ENCODE data around the gene CEP19. TPM values are rescaled to one million over a fixed set of nuclear protein-coding genes. Genes with fewer than 3 reads are reported as not detected.

CEP19 gene
- total RNA-seq, 4 donors from 2014 or later = 0.26 to 0.68 (median 0.49) TPM

DNA sequence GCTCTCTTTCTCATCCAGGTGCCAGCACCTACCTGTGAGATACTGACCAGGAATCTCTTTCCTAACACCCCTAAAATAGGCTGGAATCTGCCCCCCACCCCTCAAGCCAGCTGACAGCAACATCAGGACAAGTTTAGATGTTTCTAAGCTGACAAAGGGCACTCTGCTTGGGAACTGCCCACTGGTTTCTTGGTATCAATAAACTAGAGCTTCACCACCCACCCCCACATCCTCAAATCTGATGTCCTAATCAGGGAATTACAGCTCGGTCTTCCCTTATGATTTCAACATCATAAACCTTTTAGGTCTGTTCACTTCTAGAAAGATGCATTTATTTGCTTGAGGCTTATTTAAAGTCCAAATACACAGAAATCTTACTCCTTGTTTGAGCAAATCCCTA lies 34.7 kb downstream of the CEP19 start:
- 74% methylated on average over 1 of the region's 1 CpG for WGBS
- Histone ChIP-seq H3K9me3 (no peaks in the 10 kb centered on the region), H3K4me1 (no peaks in the 10 kb centered on the region), H3K4me3 (no peak overlapping the region), H3K27ac (no peak overlapping the region), H3K27me3 (peaks cover 4% of the 10 kb centered on the region), H3K36me3 (no peaks in the 10 kb centered on the region)
- DNase-seq (ENCODE audit: low spot score in 2 of 2) = no peak
- no peak for TF ChIP-seq POLR2A (IDR thresholded peaks at IDR 0.05)
- no peak for TF ChIP-seq POLR2AphosphoS5 (IDR thresholded peaks at IDR 0.05)
- TF ChIP-seq, protein P1, sequence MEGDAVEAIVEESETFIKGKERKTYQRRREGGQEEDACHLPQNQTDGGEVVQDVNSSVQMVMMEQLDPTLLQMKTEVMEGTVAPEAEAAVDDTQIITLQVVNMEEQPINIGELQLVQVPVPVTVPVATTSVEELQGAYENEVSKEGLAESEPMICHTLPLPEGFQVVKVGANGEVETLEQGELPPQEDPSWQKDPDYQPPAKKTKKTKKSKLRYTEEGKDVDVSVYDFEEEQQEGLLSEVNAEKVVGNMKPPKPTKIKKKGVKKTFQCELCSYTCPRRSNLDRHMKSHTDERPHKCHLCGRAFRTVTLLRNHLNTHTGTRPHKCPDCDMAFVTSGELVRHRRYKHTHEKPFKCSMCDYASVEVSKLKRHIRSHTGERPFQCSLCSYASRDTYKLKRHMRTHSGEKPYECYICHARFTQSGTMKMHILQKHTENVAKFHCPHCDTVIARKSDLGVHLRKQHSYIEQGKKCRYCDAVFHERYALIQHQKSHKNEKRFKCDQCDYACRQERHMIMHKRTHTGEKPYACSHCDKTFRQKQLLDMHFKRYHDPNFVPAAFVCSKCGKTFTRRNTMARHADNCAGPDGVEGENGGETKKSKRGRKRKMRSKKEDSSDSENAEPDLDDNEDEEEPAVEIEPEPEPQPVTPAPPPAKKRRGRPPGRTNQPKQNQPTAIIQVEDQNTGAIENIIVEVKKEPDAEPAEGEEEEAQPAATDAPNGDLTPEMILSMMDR (IDR thresholded peaks at IDR 0.05) = no peak
- no peak for TF ChIP-seq EP300 (IDR thresholded peaks at IDR 0.05)

DNA sequence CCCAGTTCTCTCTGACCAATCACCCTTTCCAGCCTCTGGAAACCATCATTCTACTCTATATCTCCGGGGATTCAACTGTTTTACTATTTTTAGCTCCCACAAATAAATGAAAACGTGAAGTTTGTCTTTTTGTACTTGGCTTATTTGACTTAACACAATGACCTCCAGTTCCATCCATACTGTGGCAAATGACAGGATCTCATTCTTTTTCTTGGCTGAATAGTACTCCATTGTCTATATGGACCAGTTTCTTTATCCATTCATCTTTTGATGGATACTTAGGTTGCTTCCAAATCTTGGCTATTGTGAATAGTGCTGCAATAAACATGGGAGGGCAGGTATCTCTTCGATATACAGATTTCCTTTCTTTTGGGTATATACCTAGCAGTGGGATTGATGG lies 38.4 kb downstream of the CEP19 start:
- 84% methylated on average over 3 of the region's 3 CpGs for WGBS

DNA sequence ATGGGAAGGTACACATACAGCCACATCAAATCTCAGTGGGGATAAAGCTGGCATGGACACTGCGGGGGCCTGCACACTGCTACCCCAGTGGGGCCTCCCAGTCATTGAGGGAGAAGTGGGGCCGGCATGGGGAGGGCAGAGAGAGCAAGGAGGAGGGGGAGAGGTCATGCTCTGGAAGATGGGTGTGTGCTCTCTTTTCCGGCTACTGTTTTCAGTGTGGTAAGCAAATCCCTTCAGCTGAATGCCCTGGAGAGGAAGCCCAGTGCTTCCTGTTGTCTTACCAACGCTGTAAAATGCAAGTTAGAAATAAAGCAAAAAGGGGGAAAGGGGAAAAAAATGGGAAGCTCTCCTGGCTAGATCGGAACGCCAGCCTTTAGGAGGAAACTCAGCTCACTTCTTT lies 41.7 kb downstream of the CEP19 start:
- H3K27ac ChIP-seq = no peak overlapping the region
- TF ChIP-seq EP300 (IDR thresholded peaks at IDR 0.05) = no peak
- no peak for TF ChIP-seq POLR2A (IDR thresholded peaks at IDR 0.05)
- no peak for TF ChIP-seq POLR2AphosphoS5 (IDR thresholded peaks at IDR 0.05)
- TF ChIP-seq, protein P1 (IDR thresholded peaks at IDR 0.05) = no peak

More for the DNA sequence above, 38.4 kb downstream of the CEP19 start:
- Histone ChIP-seq H3K9me3 (no peaks in the 10 kb centered on the region), H3K4me1 (no peaks in the 10 kb centered on the region), H3K4me3 (no peak overlapping the region), H3K36me3 (no peaks in the 10 kb centered on the region), H3K27me3 (peaks cover 4% of the 10 kb centered on the region), H3K27ac (no peak overlapping the region)
- no peak for TF ChIP-seq POLR2AphosphoS5 (IDR thresholded peaks at IDR 0.05)
- no peak for TF ChIP-seq POLR2A (IDR thresholded peaks at IDR 0.05)
- DNase-seq (ENCODE audit: low spot score in 2 of 2) = no peak

DNA sequence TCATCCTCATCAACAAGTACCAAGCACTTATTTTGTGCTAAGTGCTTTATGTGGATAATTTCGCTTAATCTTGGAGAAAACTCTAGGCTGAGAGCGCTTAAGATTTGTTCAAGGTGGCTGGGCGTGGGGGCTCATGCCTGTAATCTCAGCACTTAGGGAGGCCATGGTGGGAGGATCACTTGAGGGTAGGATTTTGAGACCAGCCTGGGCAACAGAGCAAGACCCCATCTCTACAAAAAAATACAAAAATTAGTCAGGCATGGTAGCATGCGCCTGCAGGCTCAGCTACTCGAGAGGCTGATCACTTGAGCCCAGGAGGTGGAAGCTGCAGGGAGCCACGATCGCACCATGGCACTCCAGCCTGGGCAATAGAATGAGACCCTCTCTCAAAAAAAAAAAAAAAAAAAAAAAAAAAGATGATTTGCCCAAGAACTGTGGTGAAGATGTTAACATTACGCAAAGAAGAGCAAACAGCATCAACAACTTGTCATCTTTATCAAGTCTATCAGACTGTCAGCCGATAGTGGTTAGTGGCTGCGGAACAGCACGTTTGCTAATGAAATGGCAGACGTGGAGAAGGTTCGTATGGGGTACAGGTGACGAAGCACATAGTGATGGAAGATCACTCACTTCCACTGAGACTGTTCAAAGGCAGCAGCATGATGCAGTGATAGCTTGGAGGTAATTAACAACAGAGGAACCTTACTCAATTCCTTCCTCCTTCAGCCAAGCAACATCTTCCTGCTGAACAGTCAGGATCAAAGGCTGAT lies 44.8 kb downstream of the CEP19 start:
- WGBS = 80% methylated on average over 14 of the region's 14 CpGs
- no peak for DNase-seq (ENCODE audit: low spot score in 2 of 2)
- no peaks in the 10 kb centered on the region for H3K36me3 ChIP-seq
- no peaks in the 10 kb centered on the region for H3K9me3 ChIP-seq
- H3K4me1 ChIP-seq = no peaks in the 10 kb centered on the region
- no peaks in the 10 kb centered on the region for H3K27me3 ChIP-seq
- TF ChIP-seq, protein P1 (IDR thresholded peaks at IDR 0.05) = no peak
- no peak for TF ChIP-seq POLR2A (IDR thresholded peaks at IDR 0.05)
- TF ChIP-seq POLR2AphosphoS5 (IDR thresholded peaks at IDR 0.05) = no peak
- TF ChIP-seq EP300 (IDR thresholded peaks at IDR 0.05) = no peak
- H3K27ac ChIP-seq = no peak overlapping the region
- no peak overlapping the region for H3K4me3 ChIP-seq

More for the DNA sequence above, 41.7 kb downstream of the CEP19 start:
- DNase-seq (ENCODE audit: low spot score in 2 of 2) = no peak
- no peaks in the 10 kb centered on the region for H3K9me3 ChIP-seq
- H3K36me3 ChIP-seq = no peaks in the 10 kb centered on the region
- WGBS = 26% methylated on average over 6 of the region's 6 CpGs
- no peaks in the 10 kb centered on the region for H3K4me1 ChIP-seq
- no peak overlapping the region for H3K4me3 ChIP-seq
- H3K27me3 ChIP-seq = no peaks in the 10 kb centered on the region

DNA sequence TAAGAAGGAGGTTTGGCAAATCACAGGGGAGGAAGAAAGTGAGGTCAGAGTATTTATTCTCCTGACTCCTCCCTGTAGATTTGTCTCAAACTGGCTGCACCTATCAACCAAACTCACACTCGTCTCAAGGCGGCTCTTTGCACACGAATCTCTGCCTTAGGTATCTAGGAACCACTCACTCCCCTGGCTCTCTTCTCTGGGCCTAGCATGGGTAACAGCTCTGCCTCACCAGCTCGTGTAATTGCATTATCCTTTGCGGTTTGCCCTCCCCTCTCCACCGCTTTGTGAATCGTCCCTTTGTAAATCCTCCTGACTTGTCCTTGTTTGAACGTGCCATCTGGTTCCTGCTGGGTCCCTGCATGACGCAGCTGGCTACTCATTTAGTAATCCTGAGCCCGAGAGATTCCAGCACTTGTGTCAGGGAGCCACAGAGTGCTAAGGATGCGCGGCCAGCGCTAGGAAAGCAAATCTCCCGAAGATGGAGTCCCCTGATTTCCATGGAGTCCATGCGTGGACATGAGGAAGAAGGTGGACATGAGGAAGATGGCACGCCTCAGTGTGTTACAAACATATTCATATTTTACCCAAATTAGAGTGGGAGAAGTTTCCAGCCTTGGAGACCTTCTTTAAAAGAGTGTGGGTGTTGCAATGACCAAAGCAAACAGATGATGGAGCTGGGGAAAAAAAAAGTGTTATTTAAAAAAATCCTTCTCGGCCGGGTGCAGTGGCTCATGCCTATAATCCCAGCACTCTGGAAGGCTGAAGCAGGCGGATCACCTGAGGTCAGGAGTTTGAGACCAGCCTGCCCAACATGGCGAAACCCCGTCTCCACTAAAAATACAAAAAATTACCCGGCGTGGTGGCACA lies 45.8 kb downstream of the CEP19 start:
- WGBS = 48% methylated on average over 23 of the region's 23 CpGs
- no peaks in the 10 kb centered on the region for H3K36me3 ChIP-seq
- H3K9me3 ChIP-seq = no peaks in the 10 kb centered on the region
- H3K27ac ChIP-seq = no peak overlapping the region
- DNase-seq (ENCODE audit: low spot score in 2 of 2) = no peak
- no peaks in the 10 kb centered on the region for H3K27me3 ChIP-seq
- H3K4me3 ChIP-seq = no peak overlapping the region
- peaks cover under 1% of the 10 kb centered on the region for H3K4me1 ChIP-seq
- no peak for TF ChIP-seq EP300 (IDR thresholded peaks at IDR 0.05)
- TF ChIP-seq POLR2AphosphoS5 (IDR thresholded peaks at IDR 0.05) = peak in 1 of 3 donors; percentile 2
- no peak for TF ChIP-seq POLR2A (IDR thresholded peaks at IDR 0.05)
- TF ChIP-seq, protein P1 (IDR thresholded peaks at IDR 0.05) = no peak
